Activated T-helper 2 cell treated with anti-CD3 and anti-CD28 coated beads, Interferon-gamma antibody, Interleukin-2, Interleukin-4, amounts not matched to agents 10 μg/mL and 5 μg/mL and 100 μg/mL, durations not matched to agents 14 hours and 24 hours and 36 hours (primary cell): Measurements from ENCODE around the gene VWF. TPM values are rescaled to one million over a fixed set of nuclear protein-coding genes. Genes with fewer than 3 reads are reported as not detected.

Experiments used
- DNase-seq: peaks from one replicate; pipeline ENCODE4 v3.0.0; 2021; ENCODE audit warnings: low spot score
- H3K27ac Mint-ChIP-seq: one replicate; pipeline ENCODE4 v1.8.0; 2021; ENCODE audit warnings: mixed read lengths
- H3K27me3 Mint-ChIP-seq: one replicate; pipeline ENCODE4 v1.8.0; 2021; ENCODE audit warnings: low read depth, mixed read lengths
- H3K36me3 Mint-ChIP-seq: one replicate; pipeline ENCODE4 v1.8.0; 2021; ENCODE audit warnings: low read depth, mixed read lengths
- H3K4me1 Mint-ChIP-seq: one replicate; pipeline ENCODE4 v1.8.0; 2021; ENCODE audit warnings: low read depth, mixed read lengths
- H3K4me3 Mint-ChIP-seq: one replicate; pipeline ENCODE4 v1.8.0; 2021; ENCODE audit warnings: low read depth, mild to moderate bottlenecking, moderate library complexity, mixed read lengths
- H3K9me3 Mint-ChIP-seq: one replicate; pipeline ENCODE4 v1.8.0; 2021; ENCODE audit warnings: mixed read lengths
- intact Hi-C: fragments of 100-400 bp; cut with micrococcal nuclease; formaldehyde crosslinking; loops from one replicate; pipeline ENCODE4 v1.15.1; 2023
- total RNA-seq: library from RNA; stranded (reverse); gene quantifications from 2 replicates; pipeline ENCODE4 v1.2.3, GENCODE V29; 2022

The VWF gene
- total RNA-seq, 1 donor from 2014 or later = not detected

GRCh38 chr12:5900533-5901205, 223.8 kb downstream of the VWF start:
- intact Hi-C loops = no loop called here
- DNase-seq = no peak
- Mint-ChIP-seq H3K36me3 (no peaks in the 10 kb centered on the region), H3K27ac (no peak overlapping the region), H3K4me3 (no peak overlapping the region), H3K27me3 (peaks cover 5% of the 10 kb centered on the region), H3K9me3 (no peaks in the 10 kb centered on the region), H3K4me1 (no peaks in the 10 kb centered on the region)

DNA sequence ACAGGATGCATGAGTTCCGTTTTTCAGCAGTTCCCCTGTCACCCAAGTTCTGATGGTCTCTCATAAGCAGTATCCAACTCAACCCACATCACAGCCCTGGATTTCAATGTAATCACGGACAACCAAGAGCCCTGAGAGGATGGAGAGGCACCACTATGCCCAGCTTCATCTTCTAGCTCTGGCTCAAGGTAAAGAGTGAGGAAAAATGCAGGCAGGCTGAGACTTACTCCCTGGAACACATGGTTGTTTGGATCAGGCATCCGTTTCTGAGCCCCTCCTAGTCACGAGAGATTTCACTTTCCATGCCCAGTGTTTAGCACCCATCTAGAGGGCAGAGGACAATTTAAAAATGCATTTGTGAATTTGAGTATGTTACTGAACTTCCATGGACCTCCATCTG, 224.4 kb downstream of the VWF start:
- Mint-ChIP-seq H3K27me3 (peaks cover 5% of the 10 kb centered on the region), H3K27ac (no peak overlapping the region), H3K36me3 (no peaks in the 10 kb centered on the region), H3K4me3 (no peak overlapping the region), H3K4me1 (no peaks in the 10 kb centered on the region), H3K9me3 (no peaks in the 10 kb centered on the region)
- DNase-seq = no peak
- intact Hi-C loops = no loop called here

GRCh38 chr12:5899675-5900074, 224.8 kb downstream of the VWF start:
- H3K4me1 Mint-ChIP-seq = no peaks in the 10 kb centered on the region
- H3K9me3 Mint-ChIP-seq = no peaks in the 10 kb centered on the region
- intact Hi-C loops = no loop called here
- no peak overlapping the region for H3K27ac Mint-ChIP-seq
- H3K36me3 Mint-ChIP-seq = no peaks in the 10 kb centered on the region
- H3K27me3 Mint-ChIP-seq = peaks cover 5% of the 10 kb centered on the region
- no peak for DNase-seq
- no peak overlapping the region for H3K4me3 Mint-ChIP-seq

GRCh38 chr12:5898874-5899273, 225.6 kb downstream of the VWF start:
- Mint-ChIP-seq H3K4me3 (no peak overlapping the region), H3K4me1 (no peaks in the 10 kb centered on the region), H3K9me3 (no peaks in the 10 kb centered on the region), H3K36me3 (no peaks in the 10 kb centered on the region), H3K27ac (no peak overlapping the region), H3K27me3 (peaks cover 5% of the 10 kb centered on the region)
- intact Hi-C loops = no loop called here
- no peak for DNase-seq

Other genes starting within 250 kb of the VWF start
- not detected in 2 replicates for gene ANO2, start 179.4 kb downstream of the VWF start, total RNA-seq
- 24.8 and 26.4 TPM in 2 replicates for gene CD9, start 75.7 kb upstream of the VWF start, total RNA-seq
- gene PLEKHG6, start 186.0 kb upstream of the VWF start, total RNA-seq = not detected in 2 replicates
- gene TNFRSF1A, start 217.4 kb upstream of the VWF start, total RNA-seq = 37.6 TPM in 2 replicates